GM18907 (cell line): Measurements from ENCODE around the gene DLGAP1.

ENCODE experiments used
- ATAC-seq: cut with Tn5 transposase; IDR thresholded peaks from one replicate; pipeline ENCODE4 v1.9.1; 2021; ENCODE audit warnings: mild to moderate bottlenecking, moderate library complexity; ENCODE audit not compliant: unreplicated experiment

Gene DLGAP1

GRCh38 chr18:4245456-4245855, 209.7 kb downstream of the DLGAP1 start:
- ATAC-seq = no peak

- ATAC-seq = no peak
These were observed 212.5 kb downstream of the DLGAP1 start for GRCh38 chr18:4242431-4243161.

GRCh38 chr18:4241090-4241617, 214.0 kb downstream of the DLGAP1 start:
- ATAC-seq = no peak

GRCh38 chr18:4238966-4239365, 216.1 kb downstream of the DLGAP1 start:
- ATAC-seq = no peak

GRCh38 chr18:4237664-4238041, 217.5 kb downstream of the DLGAP1 start:
- no peak for ATAC-seq

- ATAC-seq = no peak
These were observed 218.0 kb downstream of the DLGAP1 start for GRCh38 chr18:4236940-4237663.

GRCh38 chr18:4233468-4233867, 221.6 kb downstream of the DLGAP1 start:
- no peak for ATAC-seq

- ATAC-seq = no peak
These were observed 222.5 kb downstream of the DLGAP1 start for GRCh38 chr18:4232656-4233055.

- no peak for ATAC-seq
These were observed 223.8 kb downstream of the DLGAP1 start for GRCh38 chr18:4231260-4231659.

- no peak for ATAC-seq
These were observed 224.5 kb downstream of the DLGAP1 start for GRCh38 chr18:4230450-4231168.

GRCh38 chr18:4224031-4224704, 230.9 kb downstream of the DLGAP1 start:
- no peak for ATAC-seq

- ATAC-seq = no peak
These were observed 243.8 kb downstream of the DLGAP1 start for GRCh38 chr18:4211111-4211837.

GRCh38 chr18:4208366-4208765, 246.7 kb downstream of the DLGAP1 start:
- no peak for ATAC-seq

- no peak for ATAC-seq
These were observed 247.6 kb downstream of the DLGAP1 start for GRCh38 chr18:4207383-4207985.

- no peak for ATAC-seq
These were observed 250.7 kb downstream of the DLGAP1 start for GRCh38 chr18:4204438-4204720.

GRCh38 chr18:4203568-4204437, 251.3 kb downstream of the DLGAP1 start:
- ATAC-seq = no peak

- no peak for ATAC-seq
These were observed 254.7 kb downstream of the DLGAP1 start for GRCh38 chr18:4200399-4200798.

GRCh38 chr18:4198956-4199355, 256.2 kb downstream of the DLGAP1 start:
- ATAC-seq = no peak

GRCh38 chr18:4196351-4196750, 258.8 kb downstream of the DLGAP1 start:
- no peak for ATAC-seq
